IMR-90 (cell line): ENCODE measurements around the gene RAC2. TPM values are rescaled to one million over a fixed set of nuclear protein-coding genes. Genes with fewer than 3 reads are reported as not detected.

ENCODE experiments used
- ATAC-seq: fragments of 200-7000 bp; cut with Tn5 transposase; 2 replicates; pipeline ENCODE4 v1.9.1; 2020; ENCODE audit warnings: low read depth, mild to moderate bottlenecking, moderate library complexity
- BruUV-seq: library from RNA; stranded (reverse); fragments of 400-500 nt; replicated peaks from 2 replicates; lab custom pipeline; 2021; lab: Mats Ljungman, UMichigan
- CTCF ChIA-PET: fragments of 300-600 bp; formaldehyde crosslinking; extraction: SDS; loops from one replicate; lab custom pipeline; 2021; ENCODE audit warnings: antibody characterized with exemption; lab: Yijun Ruan, JAX
- POLR2A ChIA-PET: fragments of 300-600 bp; sonication (Branson Sonifier 250); formaldehyde crosslinking; loops from one replicate; lab custom pipeline; 2022; ENCODE audit warnings: antibody characterized with exemption; ENCODE audit not compliant: unreplicated experiment; lab: Charles Lee
- DNase-seq: peaks from one replicate; pipeline ENCODE4 v3.0.0; 2013
- H2AFZ ChIP-seq: replicated peaks from 2 replicates; pipeline ENCODE3; 2013; ENCODE audit warnings: low read length, mild to moderate bottlenecking; ENCODE audit not compliant: poor library complexity
- H2AK5ac ChIP-seq: 2 replicates; pipeline ENCODE4 v1.6.1; 2013; ENCODE audit warnings: low read depth, low read length, inconsistent platforms
- H2AK9ac ChIP-seq: replicated peaks from 2 replicates; pipeline ENCODE3; 2013; ENCODE audit warnings: mild to moderate bottlenecking, low read depth, low read length, moderate library complexity; ENCODE audit not compliant: poor library complexity
- H2BK120ac ChIP-seq: 2 replicates; pipeline ENCODE4 v1.6.1; 2013; ENCODE audit warnings: low read depth, low read length, inconsistent platforms
- H2BK15ac ChIP-seq: 3 replicates; pipeline ENCODE4 v1.6.1; 2013; ENCODE audit warnings: low read depth, low read length, inconsistent platforms
- H2BK20ac ChIP-seq: 2 replicates; pipeline ENCODE4 v1.6.1; 2013; ENCODE audit warnings: low read depth, mild to moderate bottlenecking, inconsistent platforms, low read length, moderate library complexity
- H2BK5ac ChIP-seq: 2 replicates; pipeline ENCODE4 v1.6.1; 2013; ENCODE audit warnings: mild to moderate bottlenecking, low read depth, low read length, inconsistent platforms; ENCODE audit not compliant: poor library complexity, severe bottlenecking
- H3K14ac ChIP-seq: replicated peaks from 2 replicates; pipeline ENCODE4 v1.6.1; 2013; ENCODE audit warnings: low read depth, low read length, inconsistent platforms
- H3K18ac ChIP-seq: 2 replicates; pipeline ENCODE4 v1.6.1; 2013; ENCODE audit warnings: low read depth, low read length, control low read depth
- H3K23ac ChIP-seq: 2 replicates; pipeline ENCODE4 v1.6.1; 2013; ENCODE audit warnings: low read depth, low read length, inconsistent platforms
- H3K27ac ChIP-seq: 2 replicates; pipeline ENCODE4 v1.5.1; 2013; ENCODE audit warnings: mild to moderate bottlenecking, control low read depth, low read length; ENCODE audit not compliant: insufficient read depth
- H3K27me3 ChIP-seq: 2 replicates; pipeline ENCODE4 v1.6.1; 2013; ENCODE audit warnings: low read length; ENCODE audit not compliant: control insufficient read depth, insufficient read depth
- H3K36me3 ChIP-seq: 2 replicates; pipeline ENCODE4 v1.6.1; 2013; ENCODE audit warnings: low read length, mixed read lengths; ENCODE audit not compliant: control insufficient read depth, insufficient read depth
- H3K4ac ChIP-seq: 2 replicates; pipeline ENCODE4 v1.6.1; 2013; ENCODE audit warnings: low read depth, low read length, inconsistent platforms
- H3K4me1 ChIP-seq: 2 replicates; pipeline ENCODE4 v1.6.1; 2013; ENCODE audit warnings: low read length, mixed read lengths; ENCODE audit not compliant: control insufficient read depth, insufficient read depth
- H3K4me2 ChIP-seq: 2 replicates; pipeline ENCODE4 v1.6.1; 2013; ENCODE audit warnings: low read depth, mild to moderate bottlenecking, control low read depth, low read length, moderate library complexity
- H3K4me3 ChIP-seq: 2 replicates; pipeline ENCODE4 v1.5.1; 2013; ENCODE audit warnings: low read depth, mild to moderate bottlenecking, control low read depth, low read length, moderate library complexity; ENCODE audit not compliant: insufficient read depth
- H3K56ac ChIP-seq: 2 replicates; pipeline ENCODE4 v1.6.1; 2013; ENCODE audit warnings: low read length, inconsistent platforms; ENCODE audit not compliant: insufficient read depth; ENCODE audit errors: extremely low read depth
- H3K79me1 ChIP-seq, 2 experiments: 2 replicates each; pipeline ENCODE4 v1.6.1; 2013; ENCODE audit warnings: low read length in 2 of 2, inconsistent platforms in 1 of 2, low read depth in 1 of 2
- H3K9ac ChIP-seq: 2 replicates; pipeline ENCODE4 v1.6.1; 2013; ENCODE audit warnings: low read depth, low read length, control low read depth
- H3K9me1 ChIP-seq: 2 replicates; pipeline ENCODE4 v1.6.1; 2013; ENCODE audit warnings: low read length, inconsistent platforms; ENCODE audit not compliant: insufficient read depth
- H3K9me3 ChIP-seq: 2 replicates; pipeline ENCODE4 v1.6.1; 2013; ENCODE audit warnings: low read length; ENCODE audit not compliant: control insufficient read depth, insufficient read depth
- H4K20me1 ChIP-seq: 2 replicates; pipeline ENCODE4 v1.6.1; 2013; ENCODE audit warnings: low read length, inconsistent platforms; ENCODE audit not compliant: insufficient read depth
- H4K5ac ChIP-seq: 2 replicates; pipeline ENCODE4 v1.6.1; 2013; ENCODE audit warnings: mild to moderate bottlenecking, low read depth, low read length, control low read depth
- H4K8ac ChIP-seq, 2 experiments: 2 replicates each; pipeline ENCODE4 v1.6.1; 2013; ENCODE audit warnings: low read depth in 2 of 2, low read length in 2 of 2, control low read depth in 1 of 2, inconsistent platforms in 1 of 2
- H4K91ac ChIP-seq: 2 replicates; pipeline ENCODE4 v1.6.1; 2013; ENCODE audit warnings: low read depth, low read length, inconsistent platforms; ENCODE audit not compliant: insufficient read depth
- CTCF ChIP-seq: conservative IDR thresholded peaks from 2 replicates; pipeline ENCODE4 v1.5.1; 2012; ENCODE audit warnings: mild to moderate bottlenecking, low read depth, low read length, improper control_type of control experiment
- FOS ChIP-seq: fragments of 150-350 bp; IDR thresholded peaks from 2 replicates; pipeline ENCODE4 v1.6.1; 2016; ENCODE audit warnings: low read depth, low read length
- MAZ ChIP-seq: IDR thresholded peaks from 2 replicates; pipeline ENCODE4 v1.6.1; 2012; ENCODE audit warnings: low read depth, mild to moderate bottlenecking, low read length, improper control_type of control experiment, moderate library complexity, borderline replicate concordance
- MXI1 ChIP-seq: IDR thresholded peaks from 2 replicates; pipeline ENCODE4 v1.6.1; 2012; ENCODE audit warnings: low read depth, mild to moderate bottlenecking, low read length, moderate library complexity, borderline replicate concordance
- NFE2L2 ChIP-seq: fragments of 150-350 bp; IDR thresholded peaks from 2 replicates; pipeline ENCODE4 v1.6.1; 2016; ENCODE audit warnings: low read depth, mild to moderate bottlenecking, low read length
- RCOR1 ChIP-seq: IDR thresholded peaks from 2 replicates; pipeline ENCODE4 v1.6.1; 2012; ENCODE audit warnings: mild to moderate bottlenecking, low read length, improper control_type of control experiment; ENCODE audit not compliant: insufficient replicate concordance
- SMC3 ChIP-seq: fragments of 150-350 bp; IDR thresholded peaks from 2 replicates; pipeline ENCODE4 v1.6.1; 2016; ENCODE audit warnings: low read depth, mild to moderate bottlenecking, antibody characterized with exemption, low read length, moderate library complexity
- USF2 ChIP-seq: fragments of 150-350 bp; IDR thresholded peaks from 2 replicates; pipeline ENCODE4 v1.6.1; 2017; ENCODE audit warnings: mild to moderate bottlenecking, antibody characterized with exemption, low read length, low read depth
- WGBS, 2 experiments: methylation state at CpG; one replicate each; pipeline versions ENCODE4 v1.1.5 to v1.1.7; 2013; ENCODE audit warnings: missing lambda C conversion rate in 2 of 2; ENCODE audit not compliant: insufficient read length in 1 of 2; ENCODE audit errors: extremely low coverage in 2 of 2; 5-methylcytosine and 5-hydroxymethylcytosine counted together
- dilution Hi-C: fragments of 300-500 bp; cut with HindIII; formaldehyde crosslinking; loops from one replicate; pipeline ENCODE4 v1.14.3; 2018; ENCODE audit warnings: low sequenced_read_pairs; ENCODE audit not compliant: unreplicated experiment
- in situ Hi-C: fragments of 300-500 bp; cut with MboI; formaldehyde crosslinking; loops from 3 replicates; pipeline ENCODE4 v1.14.3; 2019; ENCODE audit warnings: low sequenced_read_pairs, inconsistent platforms, mixed read lengths
- intact Hi-C: fragments of 100-400 bp; cut with micrococcal nuclease; formaldehyde crosslinking; loops from 2 replicates; pipeline ENCODE4 v1.10.0; 2022
- polyA plus RNA-seq, 3 experiments: library from polyadenylated mRNA; depleted of rRNA; stranded (reverse); fragments of >200 nt; gene quantifications; 2 replicates each; pipeline ENCODE4 v1.2.3, GENCODE V29; 2012; ENCODE audit warnings: low replicate concordance in 1 of 3
- total RNA-seq: library from RNA; depleted of rRNA; stranded (reverse); fragments of >200 nt; gene quantifications from 2 replicates; pipeline ENCODE4 v1.2.3, GENCODE V29; 2012

RAC2 gene
- total and polyA plus RNA-seq, 2 of the 4 experiments (the other 2 are of a cell fraction), result 10.0 to 72.3 TPM

- Histone ChIP-seq H3K23ac (no peak overlapping the region), H3K4me2 (no peak overlapping the region), H3K36me3 (no peaks in the 10 kb centered on the region), H2AK9ac (no peak overlapping the region), H3K4me3 (no peak overlapping the region), H2AFZ (no peak overlapping the region), H3K14ac (no peak overlapping the region), H4K20me1 (no peaks in the 10 kb centered on the region), H2BK15ac (no peak overlapping the region), H4K91ac (no peak overlapping the region), H3K27ac (no peak overlapping the region), H2AK5ac (no peak overlapping the region), H3K4ac (no peak overlapping the region), H4K8ac (no peak overlapping the region), H2BK5ac (no peak overlapping the region), H3K79me1 (peaks cover 8 to 21% of the 10 kb centered on the region in 2 experiments; a peak in 3 of 4 replicates), H2BK20ac (no peak overlapping the region), H3K27me3 (no peaks in the 10 kb centered on the region; the same call in 1 of the 2 replicates), H3K4me1 (peaks cover 14% of the 10 kb centered on the region), H2BK120ac (no peak overlapping the region), H3K9me3 (no peaks in the 10 kb centered on the region), H4K5ac (no peak overlapping the region), H3K9ac (no peak overlapping the region), H3K56ac (no peak overlapping the region), H3K9me1 (peaks cover 3% of the 10 kb centered on the region), H3K18ac (no peak overlapping the region)
- POLR2A ChIA-PET, result no interaction called here
- ATAC-seq, result no peak
- WGBS, 2 experiments, result no CpG with 5 or more reads among the region's 10 CpGs
- in situ Hi-C loops, result no loop called here
- no TSS peak for BruUV-seq
- intact Hi-C loops, result no loop called here
- DNase-seq, result no peak
- TF ChIP-seq RCOR1, result no peak
- TF ChIP-seq FOS, result no peak
- no peak for TF ChIP-seq MAZ
- no peak for TF ChIP-seq MXI1
- no peak for TF ChIP-seq SMC3
- no peak for TF ChIP-seq USF2
- TF ChIP-seq CTCF, result no peak
- TF ChIP-seq NFE2L2, result no peak
- CTCF ChIA-PET, result no interaction called here
- dilution Hi-C loops, result no loop called here
These were observed 4.5 kb downstream of the RAC2 start for GRCh38 chr22:37239336-37240239.
